ENCODE results near the gene CFDP1.

GRCh38 chr16:75458029-75458428, 24.7 kb upstream of the CFDP1 start:
- TF ChIP-seq GATA3 (IDR thresholded peaks at IDR 0.05; ENCODE audit: low read depth, low read length) (no peak), GATA2 (IDR thresholded peaks at IDR 0.05; ENCODE audit: low read depth, low read length) (no peak)
